ENCODE results near the gene SDR9C7.
"Not testable (repeated sequence)": the region's sequence is repeated elsewhere in the genome, so short reads cannot be mapped to it uniquely, and the experiment has no call there.

SDR9C7 gene

GRCh38 chr12:56933826-56934625 lies at the start of gene SDR9C7:
Gene SDR9C7 (minus strand): TSS chr12:56934408. CDS start chr12:56934261, 147 bp downstream.
- DNase-seq, result no peak

- no peak for DNase-seq
Measured at GRCh38 chr12:56983386-56983785, 49.2 kb upstream of the SDR9C7 start.

- DNase-seq, result not testable (repeated sequence)
Measured at GRCh38 chr12:56982578-56983236, 48.5 kb upstream of the SDR9C7 start.

GRCh38 chr12:56980941-56981530 lies 46.8 kb upstream of the SDR9C7 start:
- no peak for DNase-seq

- DNase-seq, result no peak
Measured at GRCh38 chr12:56980268-56980667, 46.1 kb upstream of the SDR9C7 start.

- DNase-seq, result no peak
Measured at GRCh38 chr12:56979628-56980027, 45.4 kb upstream of the SDR9C7 start.

GRCh38 chr12:56978397-56979138 lies 44.4 kb upstream of the SDR9C7 start:
- no peak for DNase-seq

- DNase-seq, result not testable (repeated sequence)
Measured at GRCh38 chr12:56977361-56977760, 43.2 kb upstream of the SDR9C7 start.

GRCh38 chr12:56974224-56974623 lies 40.0 kb upstream of the SDR9C7 start:
- DNase-seq, result not testable (repeated sequence)

- DNase-seq, result not testable (repeated sequence)
Measured at GRCh38 chr12:56968910-56969309, 34.7 kb upstream of the SDR9C7 start.

- DNase-seq, result not testable (repeated sequence)
Measured at GRCh38 chr12:56965997-56966642, 31.9 kb upstream of the SDR9C7 start.

GRCh38 chr12:56965124-56965523 lies 30.9 kb upstream of the SDR9C7 start:
- DNase-seq, result not testable (repeated sequence)

- DNase-seq, result not testable (repeated sequence)
Measured at GRCh38 chr12:56963557-56963956, 29.3 kb upstream of the SDR9C7 start.

- DNase-seq, result not testable (repeated sequence)
Measured at GRCh38 chr12:56962247-56962646, 28.0 kb upstream of the SDR9C7 start.

- no peak for DNase-seq
Measured at GRCh38 chr12:56958422-56958821, 24.2 kb upstream of the SDR9C7 start.

- peak; percentile 27 for DNase-seq
Measured at GRCh38 chr12:56957229-56958052, 23.2 kb upstream of the SDR9C7 start, which contains the start of gene RDH16. Gene RDH16 (minus strand): TSS chr12:56957608. CDS start chr12:56957462, 146 bp downstream.

- DNase-seq, result no peak
Measured at GRCh38 chr12:56955631-56956256, 21.5 kb upstream of the SDR9C7 start.

- DNase-seq, result no peak
Measured at GRCh38 chr12:56954958-56955355, 20.7 kb upstream of the SDR9C7 start.

- no peak for DNase-seq
Measured at GRCh38 chr12:56954057-56954957, 20.1 kb upstream of the SDR9C7 start.

- no peak for DNase-seq
Measured at GRCh38 chr12:56953314-56953713, 19.1 kb upstream of the SDR9C7 start.

All from NCI-H345 (cell line).